GM18526 (cell line): Measurements from ENCODE around the gene PI4K2A.
A peak's percentile ranks its signal among the peaks of the same experiment; 100 is the strongest.

ENCODE experiments used
- POLR2A ChIP-seq: IDR thresholded peaks from 3 replicates; pipeline ENCODE4 v1.6.1; 2011; ENCODE audit not compliant: insufficient read length; ENCODE audit errors: extremely low read depth

The PI4K2A gene

DNA sequence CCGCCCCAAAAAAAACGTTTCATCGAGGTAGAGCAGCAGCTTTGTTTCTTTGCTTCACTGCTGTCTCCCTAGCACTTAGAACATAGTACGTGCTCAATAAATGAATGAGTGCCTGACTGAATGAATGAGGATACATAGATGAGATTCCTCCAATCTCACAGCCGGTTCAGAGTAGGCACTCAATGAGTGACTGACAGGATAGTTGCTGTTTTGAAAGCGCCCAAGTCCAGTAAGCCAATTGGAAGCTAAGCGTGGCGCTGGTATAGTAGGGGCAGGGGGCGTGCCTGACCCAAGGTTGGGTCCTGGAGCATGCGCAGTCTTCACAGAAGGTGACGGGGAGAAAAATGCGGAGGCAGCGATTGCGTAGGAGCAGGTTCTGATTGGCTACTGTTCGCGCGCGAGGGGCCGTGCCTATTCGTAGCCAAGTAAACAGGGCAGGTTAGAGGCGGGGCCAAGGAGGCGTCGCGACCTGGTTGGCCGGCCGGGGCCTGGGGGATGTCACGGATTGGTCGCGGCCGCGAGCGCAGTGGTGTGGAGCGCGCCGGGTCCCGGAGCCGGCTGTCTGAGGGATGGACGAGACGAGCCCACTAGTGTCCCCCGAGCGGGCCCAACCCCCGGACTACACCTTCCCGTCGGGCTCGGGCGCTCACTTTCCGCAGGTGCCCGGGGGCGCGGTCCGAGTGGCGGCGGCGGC lies at the start of gene PI4K2A:
TSS of gene PI4K2A (plus strand) at position 498 of the 694 bp plus-strand sequence. CDS start at position 570, 72 bp downstream.
- peak; percentile 50 for TF ChIP-seq POLR2A

DNA sequence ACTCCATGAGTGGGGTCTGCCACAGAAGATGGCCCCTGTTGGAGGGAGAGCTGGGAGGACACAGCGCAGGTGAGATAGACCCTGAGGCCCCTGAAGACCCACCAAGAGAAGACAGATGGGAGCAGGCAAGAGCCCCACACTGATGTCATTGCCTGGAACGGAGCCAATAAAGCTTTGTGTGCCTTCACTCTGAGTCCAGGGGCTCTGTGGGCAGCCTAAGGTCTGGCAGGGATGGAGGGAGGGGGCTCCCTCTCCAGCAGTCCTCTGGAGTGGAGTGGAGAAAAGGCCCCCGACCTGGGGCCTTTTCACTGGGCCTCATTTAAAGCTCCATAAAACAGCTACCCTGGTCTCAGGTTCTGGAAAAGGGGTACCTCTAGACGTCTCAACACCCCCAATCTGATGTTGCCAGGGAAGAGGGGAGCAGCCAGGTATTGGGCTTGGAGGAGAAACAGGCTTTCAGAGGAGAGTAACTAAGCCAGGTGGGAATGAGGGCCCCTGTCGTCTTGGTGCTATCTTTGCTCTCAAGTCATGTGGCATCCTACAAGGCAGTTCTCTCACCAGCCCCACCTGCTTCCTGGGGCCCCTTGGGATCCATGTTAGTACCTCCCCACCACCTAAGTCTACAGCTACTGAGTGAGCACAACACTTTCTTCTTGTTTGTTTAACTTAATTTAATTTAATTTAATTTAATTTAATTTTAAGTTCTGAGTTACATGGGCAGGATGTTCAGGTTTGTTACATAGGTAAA lies 49.5 kb upstream of the PI4K2A start:
- TF ChIP-seq POLR2A = no peak

DNA sequence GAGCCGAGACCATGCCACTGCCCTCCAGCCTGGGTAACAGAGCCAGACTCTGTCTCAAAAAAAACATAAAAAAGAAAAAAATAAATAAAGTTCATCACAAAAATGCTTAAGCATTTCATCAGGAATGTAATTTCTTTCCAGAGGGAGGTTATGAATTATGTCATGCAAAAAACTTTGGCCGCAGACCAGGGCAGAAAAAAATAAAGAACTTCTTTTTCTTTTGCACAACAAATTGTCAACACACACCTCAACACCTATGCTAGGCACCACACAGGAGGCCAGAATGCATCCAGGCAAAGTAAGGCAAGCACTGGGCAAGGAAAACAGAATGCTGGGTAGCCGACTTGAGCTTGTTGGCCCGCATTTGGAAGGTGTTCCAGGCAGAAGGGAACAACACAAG lies 47.0 kb upstream of the PI4K2A start:
- no peak for TF ChIP-seq POLR2A

DNA sequence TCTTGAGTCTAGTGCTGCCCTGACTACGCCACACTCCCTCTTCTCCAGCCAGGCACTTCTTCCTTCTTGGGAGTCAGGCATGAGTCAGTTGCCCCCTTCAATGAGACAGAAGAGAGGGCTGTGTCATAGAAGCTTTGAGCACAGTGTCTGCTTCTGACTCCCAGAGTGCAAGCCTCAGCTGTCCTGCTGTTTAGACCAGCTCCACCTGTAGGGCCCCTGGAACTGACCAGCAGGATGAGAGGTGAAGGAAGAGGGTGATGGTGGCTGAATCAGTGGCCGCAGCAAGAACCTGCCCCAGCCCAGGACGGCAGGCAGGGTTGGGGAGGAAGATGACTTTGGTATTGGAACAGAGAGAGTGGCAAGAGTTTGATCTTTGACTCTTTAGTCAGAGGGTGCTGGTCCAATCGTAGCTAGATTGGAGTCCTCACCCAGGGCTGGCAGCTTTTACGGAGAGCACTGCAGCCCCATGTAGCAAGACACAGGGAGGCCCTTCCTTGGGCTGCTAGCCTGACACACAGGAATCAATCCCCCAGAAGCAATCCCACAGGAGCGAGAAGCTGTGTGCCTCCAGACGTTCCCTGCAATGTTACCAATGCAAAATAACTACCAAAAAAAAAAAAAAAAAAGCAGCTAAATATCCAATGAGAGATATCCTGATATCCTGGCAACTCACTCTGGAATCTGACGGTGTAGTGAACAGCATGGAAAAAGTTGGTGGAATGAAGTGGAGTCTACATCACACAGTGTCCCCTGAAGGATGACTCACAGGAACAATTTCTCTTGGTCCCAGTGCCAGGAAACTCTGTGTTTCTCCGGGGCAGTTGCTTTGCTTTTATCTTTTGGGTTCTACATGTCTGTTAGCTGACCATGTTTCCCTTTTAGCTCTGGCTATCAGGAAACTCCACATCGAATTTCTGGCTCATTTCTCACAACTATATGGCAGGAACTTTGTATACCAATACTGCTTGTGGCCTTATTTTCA lies 44.1 kb upstream of the PI4K2A start:
- no peak for TF ChIP-seq POLR2A

DNA sequence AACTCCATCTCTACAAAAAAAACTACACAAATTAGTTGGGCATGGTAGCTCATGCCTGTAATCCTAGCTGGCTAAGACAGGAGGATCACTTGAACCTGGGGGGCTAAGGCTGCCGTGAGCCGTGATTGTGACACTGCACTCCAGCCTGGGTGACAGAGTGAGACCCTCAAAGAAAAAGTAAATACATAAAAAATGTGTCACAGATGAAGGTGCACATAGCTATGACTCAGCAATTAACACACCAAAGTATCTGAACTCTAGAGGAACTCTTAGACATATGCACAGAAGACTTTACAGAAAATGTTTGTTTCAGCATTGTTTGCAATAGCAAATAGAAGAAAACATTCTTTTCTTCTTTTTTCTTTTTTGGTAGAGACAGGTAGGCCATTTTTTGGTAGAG lies 42.7 kb upstream of the PI4K2A start:
- TF ChIP-seq POLR2A = no peak

DNA sequence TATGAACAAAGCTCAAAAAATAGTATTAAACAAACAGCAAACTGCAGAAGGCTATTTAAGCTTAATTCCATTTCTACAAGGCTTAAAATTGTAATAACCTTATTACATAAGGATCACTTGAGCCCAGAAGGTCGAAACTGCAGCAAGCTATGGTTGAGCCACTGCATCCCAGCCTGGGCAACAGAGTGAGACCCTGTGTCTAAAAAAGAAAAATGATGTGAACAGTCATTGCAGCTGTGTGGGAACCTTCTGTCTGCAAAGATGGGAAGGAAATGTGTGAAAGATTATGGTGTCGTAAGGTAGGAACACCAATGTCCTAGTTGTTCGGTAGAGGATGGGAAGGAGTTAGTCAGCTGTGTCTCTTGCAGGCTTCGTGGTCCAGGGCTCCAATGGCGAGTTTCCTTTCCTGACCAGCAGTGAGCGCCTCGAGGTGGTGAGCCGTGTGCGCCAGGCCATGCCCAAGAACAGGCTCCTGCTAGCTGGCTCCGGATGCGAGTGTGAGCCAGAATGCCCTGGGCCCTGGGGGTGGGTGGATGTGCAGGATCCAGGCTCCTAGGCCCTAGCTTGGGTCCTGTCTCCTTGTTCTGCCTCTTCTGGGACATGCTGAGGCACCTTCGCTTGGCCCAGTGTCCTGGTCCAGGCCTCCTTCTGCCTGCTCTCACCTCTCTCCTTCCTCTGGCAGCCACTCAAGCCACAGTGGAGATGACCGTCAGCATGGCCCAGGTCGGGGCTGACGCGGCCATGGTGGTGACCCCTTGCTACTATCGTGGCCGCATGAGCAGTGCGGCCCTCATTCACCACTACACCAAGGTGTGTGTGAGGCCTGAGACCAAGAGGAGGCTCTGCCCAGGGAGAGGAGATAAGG lies 41.8 kb upstream of the PI4K2A start:
- TF ChIP-seq POLR2A = no peak

DNA sequence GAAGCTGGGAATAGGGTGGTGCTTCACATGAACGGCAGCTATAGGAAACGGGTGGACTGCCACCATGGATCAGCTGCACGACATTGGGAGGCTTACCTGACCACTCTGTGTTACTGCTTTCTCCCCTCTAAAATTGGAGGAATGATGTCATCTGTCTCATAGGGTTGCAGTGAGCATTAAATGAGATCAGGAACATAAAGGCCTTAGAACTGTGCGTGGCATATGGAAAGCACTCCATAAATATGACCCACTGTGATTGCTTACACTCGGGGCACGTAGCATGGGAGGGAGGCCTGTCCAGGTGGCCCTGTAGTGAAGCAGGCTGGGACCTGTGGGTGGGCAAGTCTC lies 41.2 kb upstream of the PI4K2A start:
- no peak for TF ChIP-seq POLR2A

DNA sequence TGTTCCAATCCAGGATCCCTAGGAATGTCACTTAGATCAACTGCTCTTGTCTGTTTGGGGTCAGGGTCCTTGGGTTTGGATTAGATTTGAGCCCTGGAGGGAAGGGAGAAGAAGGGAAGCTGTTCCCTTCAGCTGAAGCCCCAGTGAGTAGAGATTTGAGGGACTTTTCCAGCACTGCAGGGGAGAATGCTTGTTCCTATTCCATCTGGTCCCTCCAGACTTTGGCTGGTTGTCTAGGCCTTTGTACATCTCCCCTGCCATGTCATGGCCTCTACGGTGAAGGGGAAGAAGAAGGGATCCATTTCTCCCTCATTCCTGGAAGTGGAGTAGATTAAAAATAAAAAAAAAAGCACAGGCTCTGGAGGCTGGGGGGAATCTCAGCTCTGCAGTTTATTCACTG lies 39.9 kb upstream of the PI4K2A start:
- TF ChIP-seq POLR2A = no peak

DNA sequence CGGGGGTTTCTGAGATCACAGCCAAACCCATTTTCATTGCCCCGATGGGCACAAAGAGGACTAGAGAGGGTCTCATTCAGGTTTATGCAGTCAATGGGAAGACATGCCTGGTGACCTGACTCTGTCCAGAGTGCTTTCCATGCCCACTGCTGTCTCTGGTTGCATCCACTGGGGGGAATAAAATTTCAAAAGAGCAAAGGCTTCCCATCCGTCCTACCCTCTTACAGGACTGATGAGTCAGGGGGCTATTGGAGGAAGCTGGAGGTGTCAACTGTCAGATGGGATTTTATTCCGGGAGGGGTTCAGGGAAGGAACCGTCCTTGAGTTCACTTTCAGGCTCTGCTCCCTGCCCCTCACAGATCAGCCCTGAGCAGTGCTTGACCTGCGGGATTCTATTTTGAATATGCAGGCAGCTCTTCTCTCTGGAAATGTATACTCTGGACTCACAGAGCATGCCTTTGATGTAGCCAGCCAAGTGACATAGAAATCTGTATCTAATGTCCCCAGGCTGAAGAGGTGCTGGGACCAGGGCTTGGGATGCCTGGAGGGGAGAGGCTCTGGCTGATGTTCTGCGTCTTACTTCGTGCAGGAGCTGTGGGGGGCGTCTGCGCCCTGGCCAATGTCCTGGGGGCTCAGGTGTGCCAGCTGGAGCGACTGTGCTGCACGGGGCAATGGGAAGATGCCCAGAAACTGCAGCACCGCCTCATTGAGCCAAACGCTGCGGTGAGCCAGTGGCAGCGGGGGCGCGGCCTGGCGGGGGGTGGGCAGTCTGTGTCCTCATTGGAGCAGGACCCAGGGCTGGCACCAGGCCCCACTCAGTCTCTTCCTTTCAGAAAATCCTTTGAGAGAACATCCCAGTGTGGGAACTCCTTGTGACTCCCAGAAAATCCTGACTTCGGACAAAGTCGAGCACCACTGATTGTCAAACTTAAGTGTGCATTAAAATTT lies 38.9 kb upstream of the PI4K2A start:
- no peak for TF ChIP-seq POLR2A

DNA sequence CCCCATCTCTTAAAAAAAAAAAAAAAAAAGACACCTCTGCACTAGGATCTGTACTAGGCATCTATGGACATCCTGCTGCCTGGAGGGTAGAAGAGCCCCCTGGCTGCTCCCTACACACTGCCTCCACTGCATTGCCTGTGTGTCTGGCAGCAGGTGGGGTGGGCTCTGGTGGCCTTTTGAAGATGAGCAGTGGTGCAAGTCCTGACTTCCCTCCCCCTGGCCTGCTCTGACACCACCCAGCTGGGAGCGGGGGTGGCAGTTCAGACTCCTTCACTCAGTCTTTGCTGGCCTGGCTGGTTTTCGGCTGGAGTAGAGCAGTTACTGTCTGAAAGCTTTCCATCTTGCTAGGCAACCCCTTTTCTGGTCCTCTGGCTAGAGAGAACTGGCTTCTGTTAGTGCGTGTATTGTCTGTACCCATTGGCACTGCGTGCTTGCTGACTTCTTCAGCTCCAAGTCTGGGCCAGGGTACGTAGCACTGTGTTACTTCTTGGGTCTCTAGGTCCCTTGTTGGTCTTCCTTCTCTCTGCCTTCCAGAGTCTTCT lies 33.3 kb upstream of the PI4K2A start:
- no peak for TF ChIP-seq POLR2A

DNA sequence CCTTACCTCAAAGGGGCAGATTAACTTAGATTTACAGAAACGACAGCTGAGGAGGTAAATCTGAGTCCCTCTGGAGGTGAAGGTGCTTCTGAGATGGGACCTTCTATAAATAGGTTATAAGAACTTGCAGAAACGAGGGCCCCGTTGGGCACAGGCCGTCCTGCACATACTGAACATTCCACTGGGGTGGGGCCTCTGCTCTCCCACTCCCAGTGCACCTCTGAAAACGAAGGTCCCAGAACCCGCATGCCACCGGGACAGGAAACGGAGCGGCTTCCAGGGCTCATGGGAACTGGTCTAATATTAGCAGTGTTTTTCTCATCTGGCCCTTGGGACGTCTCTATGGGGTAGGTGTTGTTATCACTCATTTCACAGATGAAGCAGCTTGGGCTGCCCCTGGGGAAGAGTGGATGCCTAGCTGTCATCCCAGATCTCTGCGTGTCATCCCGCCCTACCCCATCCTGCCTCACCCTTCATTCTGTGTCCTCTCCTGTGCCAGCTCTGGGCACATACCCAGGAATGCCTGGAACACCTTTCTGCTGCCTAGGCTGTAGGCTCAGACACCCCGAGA lies 31.4 kb upstream of the PI4K2A start:
- TF ChIP-seq POLR2A = no peak

DNA sequence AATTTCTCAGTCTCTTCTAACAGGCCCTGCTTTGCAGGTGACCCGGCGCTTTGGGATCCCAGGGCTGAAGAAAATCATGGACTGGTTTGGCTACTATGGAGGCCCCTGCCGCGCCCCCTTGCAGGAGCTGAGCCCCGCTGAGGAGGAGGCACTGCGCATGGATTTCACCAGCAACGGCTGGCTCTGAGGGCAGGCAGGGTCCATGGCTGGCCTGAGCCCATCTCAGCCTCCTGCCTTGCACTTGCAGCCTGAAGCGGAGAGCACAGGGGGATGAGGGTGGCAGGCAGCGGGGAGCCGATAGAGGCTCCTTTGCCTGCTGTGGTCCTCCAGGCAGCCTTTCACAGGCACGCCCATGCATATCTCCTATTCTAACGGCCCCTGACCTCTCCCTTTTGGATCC lies 29.0 kb upstream of the PI4K2A start:
- TF ChIP-seq POLR2A = no peak

DNA sequence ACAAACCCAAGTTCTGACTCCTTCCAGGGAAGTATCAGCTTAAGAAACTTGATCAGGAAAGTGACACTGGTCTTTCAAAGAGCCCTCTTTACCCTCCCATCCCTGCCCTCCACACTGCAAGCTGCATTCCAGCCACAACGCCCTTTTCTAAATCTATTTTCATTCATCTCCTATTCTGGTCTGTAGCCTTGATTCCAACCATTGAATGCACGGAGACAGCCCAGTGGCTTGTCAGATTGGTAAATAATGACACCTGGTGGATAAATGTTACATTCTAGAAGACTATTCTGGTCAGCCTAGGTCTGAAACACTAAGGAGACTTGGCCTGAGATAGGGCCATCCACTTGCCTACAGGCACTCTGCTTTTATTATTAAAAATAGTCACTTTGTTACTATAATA lies 28.1 kb upstream of the PI4K2A start:
- TF ChIP-seq POLR2A = no peak
